GM12864 (cell line): ENCODE data around the gene NUB1.

ENCODE experiments used
- DNase-seq: peaks from one replicate; pipeline ENCODE4 v3.0.0-alpha.2; 2011; ENCODE audit warnings: low read depth
- H3K4me3 ChIP-seq: 2 replicates; pipeline ENCODE4 v1.5.1; 2011; ENCODE audit warnings: mild to moderate bottlenecking, low read depth, low read length, control low read depth
- TF ChIP-seq, protein P1 (sequence below): IDR thresholded peaks from 2 replicates; pipeline ENCODE4 v1.5.1; 2011; ENCODE audit warnings: low read depth, mild to moderate bottlenecking, moderate library complexity, low read length, control low read depth, inconsistent platforms; ENCODE audit errors: missing control alignments

NUB1 gene

DNA sequence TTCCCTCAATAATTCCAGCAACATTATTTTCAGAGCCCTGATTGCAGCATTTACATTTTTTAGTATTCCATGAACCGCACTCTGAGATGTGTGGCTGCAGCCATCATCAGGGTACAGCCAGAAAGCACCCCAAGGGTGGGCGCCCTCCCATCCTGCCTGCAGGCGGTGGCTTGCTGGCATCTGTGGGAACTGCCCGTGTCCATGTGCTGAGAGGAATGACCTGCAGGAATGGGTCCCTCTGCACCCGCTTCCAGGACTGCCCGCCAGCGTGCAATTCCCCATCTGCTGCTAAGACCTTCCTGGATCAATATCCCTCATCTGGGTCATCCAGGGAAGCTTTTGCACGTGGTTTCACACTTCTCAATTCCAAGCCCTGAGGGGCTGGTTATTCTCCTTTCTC is 32.8 kb upstream of the NUB1 start:
- H3K4me3 ChIP-seq = no peak overlapping the region
- TF ChIP-seq, protein P1, sequence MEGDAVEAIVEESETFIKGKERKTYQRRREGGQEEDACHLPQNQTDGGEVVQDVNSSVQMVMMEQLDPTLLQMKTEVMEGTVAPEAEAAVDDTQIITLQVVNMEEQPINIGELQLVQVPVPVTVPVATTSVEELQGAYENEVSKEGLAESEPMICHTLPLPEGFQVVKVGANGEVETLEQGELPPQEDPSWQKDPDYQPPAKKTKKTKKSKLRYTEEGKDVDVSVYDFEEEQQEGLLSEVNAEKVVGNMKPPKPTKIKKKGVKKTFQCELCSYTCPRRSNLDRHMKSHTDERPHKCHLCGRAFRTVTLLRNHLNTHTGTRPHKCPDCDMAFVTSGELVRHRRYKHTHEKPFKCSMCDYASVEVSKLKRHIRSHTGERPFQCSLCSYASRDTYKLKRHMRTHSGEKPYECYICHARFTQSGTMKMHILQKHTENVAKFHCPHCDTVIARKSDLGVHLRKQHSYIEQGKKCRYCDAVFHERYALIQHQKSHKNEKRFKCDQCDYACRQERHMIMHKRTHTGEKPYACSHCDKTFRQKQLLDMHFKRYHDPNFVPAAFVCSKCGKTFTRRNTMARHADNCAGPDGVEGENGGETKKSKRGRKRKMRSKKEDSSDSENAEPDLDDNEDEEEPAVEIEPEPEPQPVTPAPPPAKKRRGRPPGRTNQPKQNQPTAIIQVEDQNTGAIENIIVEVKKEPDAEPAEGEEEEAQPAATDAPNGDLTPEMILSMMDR = no peak
- no peak for DNase-seq

DNA sequence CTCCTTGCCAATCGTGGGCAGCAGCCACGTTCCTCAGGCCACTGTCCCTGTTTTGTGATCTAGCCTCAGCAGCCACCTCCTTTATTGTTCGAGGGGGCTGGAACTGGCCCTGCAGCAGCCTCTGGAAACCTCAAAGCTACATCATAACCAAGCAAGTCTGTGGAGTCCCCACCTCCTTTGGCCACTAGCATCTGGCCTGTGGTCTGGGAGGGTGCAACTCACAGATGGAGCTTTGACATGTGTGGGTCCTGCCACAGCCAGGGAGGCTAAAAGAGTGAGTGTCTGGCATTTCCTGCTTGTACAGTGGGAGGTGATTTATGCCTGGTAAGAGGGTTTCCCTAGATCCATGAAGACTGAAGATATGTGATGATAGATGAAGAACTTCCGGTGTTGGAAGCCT is 32.3 kb upstream of the NUB1 start:
- TF ChIP-seq, protein P1 = no peak
- no peak overlapping the region for H3K4me3 ChIP-seq
- DNase-seq = no peak

DNA sequence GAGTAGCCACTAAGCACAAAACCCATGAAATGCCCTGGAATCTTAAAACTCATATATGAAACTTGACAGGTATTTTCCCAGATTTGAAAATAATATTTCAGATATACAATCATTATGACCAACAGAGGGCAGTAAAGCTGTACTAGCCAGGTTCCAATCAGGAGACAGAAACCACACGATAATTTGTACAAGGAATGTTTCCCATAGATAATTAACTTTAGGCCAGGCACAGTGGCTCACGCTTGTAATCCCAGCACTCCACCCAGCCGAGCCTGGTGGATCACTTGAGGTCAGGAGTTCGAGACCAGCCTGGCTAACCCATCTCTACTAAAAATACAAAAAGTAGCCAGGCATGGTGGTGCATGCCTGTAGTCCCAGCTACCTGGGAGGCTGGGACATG is 31.0 kb upstream of the NUB1 start:
- TF ChIP-seq, protein P1 = peak; percentile 42
- no peak for DNase-seq
- H3K4me3 ChIP-seq = no peak overlapping the region

DNA sequence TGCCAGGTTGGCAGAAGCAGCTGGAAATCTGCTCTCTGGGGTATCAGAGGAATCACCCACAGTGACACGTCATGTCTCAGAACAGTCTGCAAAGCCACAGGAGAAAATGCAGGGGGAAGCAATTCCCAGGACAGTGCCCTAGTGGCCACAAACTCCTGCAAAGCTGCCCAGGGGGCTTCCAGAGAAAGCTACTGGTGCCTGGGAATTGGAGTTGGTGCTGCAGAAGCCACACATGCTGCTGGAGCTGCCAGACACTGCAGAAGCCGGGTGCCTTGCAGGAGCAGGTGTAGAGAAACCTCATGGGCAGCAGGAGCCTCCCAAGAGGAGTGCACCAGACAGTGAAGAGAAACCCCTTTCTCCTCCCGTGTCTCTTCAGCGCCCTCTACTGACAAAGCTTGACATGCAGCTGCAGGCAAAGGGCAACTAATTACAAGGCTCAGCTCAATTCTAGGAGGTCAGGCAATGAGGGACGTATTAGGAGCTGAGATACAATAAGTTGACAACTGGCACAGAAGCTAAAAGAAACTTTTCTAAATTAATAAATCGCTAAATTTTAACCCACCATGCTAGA is 30.2 kb upstream of the NUB1 start:
- no peak for DNase-seq
- TF ChIP-seq, protein P1 = peak; percentile 46

DNA sequence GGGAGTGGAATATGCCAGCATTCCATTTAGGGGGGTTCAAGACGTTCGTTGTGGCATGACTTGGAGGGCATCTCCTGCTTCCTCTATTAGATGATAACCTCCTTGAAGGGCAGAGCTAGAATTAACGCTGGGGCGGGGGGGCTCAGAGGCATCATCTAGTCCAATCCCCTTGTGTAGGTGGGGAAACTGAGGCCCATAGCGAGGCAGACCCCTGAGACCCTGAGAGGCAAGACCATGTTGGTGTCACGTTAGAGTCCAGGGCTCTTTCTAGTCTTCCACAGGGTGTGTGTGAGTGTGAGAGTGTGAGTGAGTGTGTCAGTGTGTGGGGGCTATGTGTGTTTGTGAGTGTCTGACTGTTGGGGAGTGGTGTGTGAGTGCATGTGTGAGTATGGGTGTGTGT is 29.3 kb upstream of the NUB1 start:
- no peak overlapping the region for H3K4me3 ChIP-seq
- TF ChIP-seq, protein P1 = no peak
- DNase-seq = no peak

More for the DNA sequence above, 30.2 kb upstream of the NUB1 start:
- no peak overlapping the region for H3K4me3 ChIP-seq

DNA sequence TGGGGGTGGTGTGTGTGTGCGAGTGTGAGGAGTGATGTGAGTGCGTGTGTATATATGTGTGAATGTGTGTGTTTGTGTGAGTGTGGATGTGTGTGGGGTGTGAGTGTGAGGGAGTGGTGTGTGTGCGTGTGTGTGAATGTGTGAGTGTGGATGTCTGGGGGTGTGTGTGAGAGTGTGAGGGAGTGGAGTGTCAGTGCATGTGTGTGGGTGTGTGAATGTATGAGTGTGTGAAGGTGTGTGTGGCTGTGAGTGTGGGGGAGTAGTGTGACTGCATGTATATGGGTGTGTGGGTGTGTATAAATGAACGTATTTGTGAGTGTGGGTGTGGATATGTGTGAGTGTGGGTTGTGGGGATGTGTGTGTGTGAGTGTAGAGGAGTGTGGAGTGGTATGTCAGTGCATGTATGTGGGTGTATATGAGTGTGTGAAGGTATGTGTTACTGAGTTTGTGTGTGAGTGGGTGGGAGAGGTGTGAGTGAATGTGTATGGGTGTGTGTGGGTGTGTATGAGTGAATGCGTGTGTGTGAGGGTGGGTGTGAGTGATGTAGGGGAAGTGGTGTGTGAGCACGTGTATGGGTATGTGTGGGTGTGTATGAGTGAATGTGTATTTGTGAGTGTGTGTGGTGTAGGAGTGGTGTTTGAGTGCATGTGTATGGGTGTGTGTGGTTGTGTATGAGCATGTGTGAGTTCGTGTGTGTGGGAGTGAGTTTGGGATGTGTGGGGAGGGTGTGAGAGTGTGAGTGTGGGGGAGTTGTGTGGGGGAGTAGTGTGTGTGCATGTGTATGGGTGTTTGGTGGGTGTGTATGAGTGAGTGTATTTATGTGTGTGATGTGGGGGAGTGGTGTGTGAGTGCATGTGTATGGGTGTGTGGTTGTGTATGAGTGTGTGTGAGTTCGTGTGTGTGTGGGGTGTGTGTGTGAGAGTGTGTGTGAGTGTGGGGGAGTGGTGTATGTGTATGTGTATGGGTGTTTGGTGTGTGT is 28.5 kb upstream of the NUB1 start:
- DNase-seq = no peak
- TF ChIP-seq, protein P1 = no peak

DNA sequence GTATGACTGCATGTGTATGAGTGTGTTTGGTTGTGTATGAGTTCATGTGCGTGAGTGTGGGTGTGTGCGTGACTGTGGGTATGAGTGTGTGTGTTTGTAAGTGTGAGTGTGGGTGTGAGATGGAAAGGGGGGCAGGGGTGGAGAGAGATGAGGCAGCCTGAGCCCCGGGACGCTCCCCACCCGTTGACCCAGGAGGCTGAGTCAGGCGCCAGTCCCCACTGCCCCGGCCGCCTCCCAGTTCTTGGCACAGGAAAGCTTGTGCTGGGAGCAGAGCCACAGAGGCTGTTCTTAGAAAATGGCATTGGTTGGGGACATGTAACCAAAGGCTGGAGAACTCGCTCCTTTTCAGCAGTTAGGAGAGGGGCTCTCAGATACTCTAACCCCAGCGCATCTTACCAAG is 27.8 kb upstream of the NUB1 start:
- TF ChIP-seq, protein P1 = no peak
- no peak overlapping the region for H3K4me3 ChIP-seq
- DNase-seq = no peak

More for the DNA sequence above, 28.5 kb upstream of the NUB1 start:
- no peak overlapping the region for H3K4me3 ChIP-seq
